GM10248 (cell line): Measurements from ENCODE around the gene P2RY4.
"Not testable (repeated sequence)": the region's sequence is repeated elsewhere in the genome, so short reads cannot be mapped to it uniquely, and the experiment has no call there.

ENCODE experiments used
- CTCF ChIA-PET: fragments of 300-600 bp; sonication (Branson Sonifier 250); formaldehyde crosslinking; extraction: SDS; loops from one replicate; lab custom pipeline; 2021; ENCODE audit warnings: antibody characterized with exemption; lab: Yijun Ruan, JAX
- POLR2A ChIA-PET: fragments of 350-650 bp; sonication (Branson Sonifier 250); formaldehyde crosslinking; extraction: SDS; loops from one replicate; lab custom pipeline; 2020; ENCODE audit warnings: antibody characterized with exemption; lab: Yijun Ruan, JAX
- DNase-seq: peaks from one replicate; pipeline ENCODE4 v3.0.0; 2012; ENCODE audit errors: extremely low spot score
- CTCF ChIP-seq: IDR thresholded peaks from 2 replicates; pipeline ENCODE4 v1.5.1; 2012; ENCODE audit warnings: mild to moderate bottlenecking, low read depth; ENCODE audit errors: extremely low read depth, missing control alignments, control extremely low read depth

Gene P2RY4

GRCh38 chrX:70226687-70227086 lies 33.3 kb downstream of the P2RY4 start:
- CTCF ChIA-PET, result no interaction called here
- no peak for TF ChIP-seq CTCF
- DNase-seq, result no peak
- POLR2A ChIA-PET, result no interaction called here

GRCh38 chrX:70226048-70226447 lies 34.0 kb downstream of the P2RY4 start:
- POLR2A ChIA-PET, result no interaction called here
- CTCF ChIA-PET, result interaction anchor here (0.8 kb wide), 1 partner anchor 29 kb away, joined by 4 read pairs; no protein-coding TSS in a partner anchor
- no peak for DNase-seq
- TF ChIP-seq CTCF, result no peak

GRCh38 chrX:70219938-70220764 lies 39.9 kb downstream of the P2RY4 start:
- no peak for TF ChIP-seq CTCF
- ChIA-PET POLR2A (no interaction called here), CTCF (no interaction called here)
- no peak for DNase-seq

GRCh38 chrX:70209570-70209969 lies 50.4 kb downstream of the P2RY4 start:
- DNase-seq, CTCF ChIA-PET, POLR2A ChIA-PET: not testable (repeated sequence)

- TF ChIP-seq CTCF, result no peak
- DNase-seq, result no peak
- CTCF ChIA-PET, result no interaction called here
- POLR2A ChIA-PET, result no interaction called here
These were observed 51.5 kb downstream of the P2RY4 start for GRCh38 chrX:70208479-70208878.
